ENCODE results near the gene CDK7.

DNA sequence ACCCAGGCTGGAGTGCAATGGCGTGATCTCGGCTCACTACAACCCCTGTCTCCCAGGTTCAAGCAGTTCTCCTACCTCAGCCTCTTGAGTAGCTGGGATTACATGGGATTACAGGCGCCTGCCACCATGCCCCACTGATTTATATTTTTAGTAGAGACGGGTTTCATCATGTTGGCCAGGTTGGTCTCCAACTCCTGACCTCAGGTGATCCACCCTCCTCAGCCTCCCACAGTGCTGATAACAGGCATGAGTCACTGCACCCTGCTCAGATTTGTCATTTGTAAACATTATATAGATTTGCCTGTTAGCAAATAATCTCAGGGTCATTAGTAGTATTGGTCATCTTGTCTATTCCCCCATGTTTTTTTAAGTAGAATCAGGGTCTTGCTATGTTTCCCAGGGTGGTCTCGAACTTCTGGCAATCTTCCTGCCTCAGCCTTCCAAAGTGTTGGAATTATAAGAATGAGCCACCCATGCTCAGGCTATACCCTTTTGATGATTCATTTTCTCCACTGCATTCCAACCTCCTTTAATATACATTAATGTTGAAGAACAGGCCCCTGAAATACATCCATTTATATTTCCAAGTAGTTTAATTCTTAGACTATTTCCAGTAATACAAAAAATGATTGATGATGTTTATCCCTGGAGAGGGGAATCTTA is 28.0 kb upstream of the CDK7 start:
- TF ChIP-seq, protein P1, sequence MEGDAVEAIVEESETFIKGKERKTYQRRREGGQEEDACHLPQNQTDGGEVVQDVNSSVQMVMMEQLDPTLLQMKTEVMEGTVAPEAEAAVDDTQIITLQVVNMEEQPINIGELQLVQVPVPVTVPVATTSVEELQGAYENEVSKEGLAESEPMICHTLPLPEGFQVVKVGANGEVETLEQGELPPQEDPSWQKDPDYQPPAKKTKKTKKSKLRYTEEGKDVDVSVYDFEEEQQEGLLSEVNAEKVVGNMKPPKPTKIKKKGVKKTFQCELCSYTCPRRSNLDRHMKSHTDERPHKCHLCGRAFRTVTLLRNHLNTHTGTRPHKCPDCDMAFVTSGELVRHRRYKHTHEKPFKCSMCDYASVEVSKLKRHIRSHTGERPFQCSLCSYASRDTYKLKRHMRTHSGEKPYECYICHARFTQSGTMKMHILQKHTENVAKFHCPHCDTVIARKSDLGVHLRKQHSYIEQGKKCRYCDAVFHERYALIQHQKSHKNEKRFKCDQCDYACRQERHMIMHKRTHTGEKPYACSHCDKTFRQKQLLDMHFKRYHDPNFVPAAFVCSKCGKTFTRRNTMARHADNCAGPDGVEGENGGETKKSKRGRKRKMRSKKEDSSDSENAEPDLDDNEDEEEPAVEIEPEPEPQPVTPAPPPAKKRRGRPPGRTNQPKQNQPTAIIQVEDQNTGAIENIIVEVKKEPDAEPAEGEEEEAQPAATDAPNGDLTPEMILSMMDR (IDR thresholded peaks at IDR 0.05; ENCODE audit: low read length), result no peak
- TF ChIP-seq EZH2 (optimal IDR thresholded peaks at IDR 0.05; ENCODE audit: low read depth, low read length), result no peak
- TF ChIP-seq EZH2phosphoT487 (IDR thresholded peaks at IDR 0.05; ENCODE audit: low read length), result no peak
